Ishikawa (cell line): Measurements from ENCODE around the gene SOX5.

Source experiments
- CEBPB ChIP-seq: IDR thresholded peaks from 2 replicates; pipeline ENCODE4 v1.6.1; 2012
- CREB1 ChIP-seq: IDR thresholded peaks from 2 replicates; pipeline ENCODE4 v1.6.1; 2012; ENCODE audit warnings: low read depth
- EGR1 ChIP-seq: IDR thresholded peaks from 2 replicates; pipeline ENCODE4 v1.6.1; 2012
- EP300 ChIP-seq: IDR thresholded peaks from 2 replicates; pipeline ENCODE4 v1.6.1; 2012; ENCODE audit warnings: borderline replicate concordance
- FOXM1 ChIP-seq: IDR thresholded peaks from 2 replicates; pipeline ENCODE4 v1.6.1; 2012; ENCODE audit warnings: low read depth, borderline replicate concordance
- NFIC ChIP-seq: IDR thresholded peaks from 2 replicates; pipeline ENCODE4 v1.6.1; 2012
- RAD21 ChIP-seq: IDR thresholded peaks from 2 replicates; pipeline ENCODE4 v1.6.1; 2012; ENCODE audit warnings: low read depth
- TAF1 ChIP-seq: IDR thresholded peaks from 2 replicates; pipeline ENCODE4 v1.6.1; 2012; ENCODE audit warnings: low read depth, mild to moderate bottlenecking
- TEAD4 ChIP-seq: IDR thresholded peaks from 2 replicates; pipeline ENCODE4 v1.6.1; 2012
- YY1 ChIP-seq: IDR thresholded peaks from 2 replicates; pipeline ENCODE4 v1.6.1; 2012; ENCODE audit warnings: low read depth
- TF ChIP-seq, protein P1 (sequence below): IDR thresholded peaks from 2 replicates; pipeline ENCODE4 v1.6.1; 2012; ENCODE audit warnings: low read depth, mild to moderate bottlenecking
- TF ChIP-seq, protein P2 (sequence below): IDR thresholded peaks from 2 replicates; pipeline ENCODE4 v1.6.1; 2012
- TF ChIP-seq, protein P3 (sequence below): IDR thresholded peaks from 2 replicates; pipeline ENCODE4 v1.6.1; 2012

DNA sequence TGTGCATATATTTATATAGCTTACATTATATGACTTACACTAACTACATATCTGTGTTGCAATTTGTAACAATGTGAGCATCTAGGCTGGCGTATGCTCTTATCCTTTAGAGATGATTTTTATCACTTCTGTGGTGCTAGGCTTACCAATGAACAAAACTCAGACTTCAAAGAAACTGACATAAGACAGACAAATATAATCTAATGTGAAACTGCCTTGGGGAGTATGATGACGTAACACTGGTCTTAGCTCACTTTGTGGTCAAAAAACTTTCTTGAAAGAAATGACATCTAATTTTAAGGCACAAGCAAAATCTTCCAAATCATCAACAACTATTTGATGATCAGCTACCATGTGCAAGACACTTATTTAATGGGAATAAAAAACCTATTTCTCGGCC is 50.0 kb downstream of the SOX5 start:
- TF ChIP-seq YY1 (no peak), TAF1 (no peak), RAD21 (no peak), NFIC (no peak), EP300 (no peak), CREB1 (no peak), CEBPB (no peak), TEAD4 (no peak), EGR1 (no peak), FOXM1 (no peak)
- TF ChIP-seq, protein P1, sequence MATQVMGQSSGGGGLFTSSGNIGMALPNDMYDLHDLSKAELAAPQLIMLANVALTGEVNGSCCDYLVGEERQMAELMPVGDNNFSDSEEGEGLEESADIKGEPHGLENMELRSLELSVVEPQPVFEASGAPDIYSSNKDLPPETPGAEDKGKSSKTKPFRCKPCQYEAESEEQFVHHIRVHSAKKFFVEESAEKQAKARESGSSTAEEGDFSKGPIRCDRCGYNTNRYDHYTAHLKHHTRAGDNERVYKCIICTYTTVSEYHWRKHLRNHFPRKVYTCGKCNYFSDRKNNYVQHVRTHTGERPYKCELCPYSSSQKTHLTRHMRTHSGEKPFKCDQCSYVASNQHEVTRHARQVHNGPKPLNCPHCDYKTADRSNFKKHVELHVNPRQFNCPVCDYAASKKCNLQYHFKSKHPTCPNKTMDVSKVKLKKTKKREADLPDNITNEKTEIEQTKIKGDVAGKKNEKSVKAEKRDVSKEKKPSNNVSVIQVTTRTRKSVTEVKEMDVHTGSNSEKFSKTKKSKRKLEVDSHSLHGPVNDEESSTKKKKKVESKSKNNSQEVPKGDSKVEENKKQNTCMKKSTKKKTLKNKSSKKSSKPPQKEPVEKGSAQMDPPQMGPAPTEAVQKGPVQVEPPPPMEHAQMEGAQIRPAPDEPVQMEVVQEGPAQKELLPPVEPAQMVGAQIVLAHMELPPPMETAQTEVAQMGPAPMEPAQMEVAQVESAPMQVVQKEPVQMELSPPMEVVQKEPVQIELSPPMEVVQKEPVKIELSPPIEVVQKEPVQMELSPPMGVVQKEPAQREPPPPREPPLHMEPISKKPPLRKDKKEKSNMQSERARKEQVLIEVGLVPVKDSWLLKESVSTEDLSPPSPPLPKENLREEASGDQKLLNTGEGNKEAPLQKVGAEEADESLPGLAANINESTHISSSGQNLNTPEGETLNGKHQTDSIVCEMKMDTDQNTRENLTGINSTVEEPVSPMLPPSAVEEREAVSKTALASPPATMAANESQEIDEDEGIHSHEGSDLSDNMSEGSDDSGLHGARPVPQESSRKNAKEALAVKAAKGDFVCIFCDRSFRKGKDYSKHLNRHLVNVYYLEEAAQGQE: no peak
- TF ChIP-seq, protein P2, sequence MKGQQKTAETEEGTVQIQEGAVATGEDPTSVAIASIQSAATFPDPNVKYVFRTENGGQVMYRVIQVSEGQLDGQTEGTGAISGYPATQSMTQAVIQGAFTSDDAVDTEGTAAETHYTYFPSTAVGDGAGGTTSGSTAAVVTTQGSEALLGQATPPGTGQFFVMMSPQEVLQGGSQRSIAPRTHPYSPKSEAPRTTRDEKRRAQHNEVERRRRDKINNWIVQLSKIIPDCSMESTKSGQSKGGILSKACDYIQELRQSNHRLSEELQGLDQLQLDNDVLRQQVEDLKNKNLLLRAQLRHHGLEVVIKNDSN: no peak
- TF ChIP-seq, protein P3, sequence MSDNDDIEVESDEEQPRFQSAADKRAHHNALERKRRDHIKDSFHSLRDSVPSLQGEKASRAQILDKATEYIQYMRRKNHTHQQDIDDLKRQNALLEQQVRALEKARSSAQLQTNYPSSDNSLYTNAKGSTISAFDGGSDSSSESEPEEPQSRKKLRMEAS: no peak
